Breast epithelium (tissue), 4 donors: ENCODE results near the gene CEP295NL. TPM values are rescaled to one million over a fixed set of nuclear protein-coding genes. Genes with fewer than 3 reads are reported as not detected.

Experiments used
- DNase-seq, 2 donors: peaks; one replicate each; pipeline ENCODE4 v3.0.0-alpha.2; 2019; ENCODE audit warnings: low spot score in 2 of 2
- H3K27ac ChIP-seq, 2 donors: fragments of 200-600 bp; sonication (generic) in 1 of 2; one replicate each; pipeline ENCODE4 v1.5.1; 2016 to 2019; ENCODE audit warnings: mild to moderate bottlenecking in 1 of 2
- H3K27me3 ChIP-seq, 2 donors: fragments of 200-600 bp; sonication (generic) in 1 of 2; one replicate each; pipeline versions ENCODE4 v1.5.1 to v1.6.0; 2017 to 2019; ENCODE audit warnings: control low read depth in 1 of 2, mild to moderate bottlenecking in 1 of 2
- H3K36me3 ChIP-seq: fragments of 200-600 bp; one replicate; pipeline ENCODE4 v1.5.1; 2019
- H3K4me1 ChIP-seq, 2 donors: fragments of 200-600 bp; sonication (generic); one replicate each; pipeline ENCODE4 v1.5.1; 2016 to 2019; ENCODE audit warnings: control low read depth in 1 of 2
- H3K4me3 ChIP-seq, 3 donors: fragments of 200-600 bp; sonication (generic); 1 replicate in 2 of 3; 2 replicates in 1 of 3; pipeline ENCODE4 v1.5.1; 2016 to 2019; ENCODE audit warnings: mild to moderate bottlenecking in 3 of 3, moderate library complexity in 2 of 3
- H3K9me3 ChIP-seq, 2 donors: fragments of 200-600 bp; sonication (generic) in 1 of 2; one replicate each; pipeline ENCODE4 v1.5.1; 2016 to 2019; ENCODE audit warnings: control low read depth in 1 of 2
- POLR2A ChIP-seq: fragments of 450-650 bp; IDR thresholded peaks from one replicate; pipeline ENCODE4 v1.6.1; 2016; ENCODE audit warnings: antibody characterized with exemption, mild to moderate bottlenecking, moderate library complexity
- POLR2AphosphoS5 ChIP-seq, 3 donors: sonication (generic); formaldehyde crosslinking; IDR thresholded peaks; one replicate each; pipeline ENCODE4 v1.6.1; 2017; ENCODE audit warnings: antibody characterized with exemption in 3 of 3
- intact Hi-C: fragments of 100-400 bp; cut with DNase I; formaldehyde crosslinking; loops from one replicate; pipeline ENCODE4 v1.15.1; 2023; ENCODE audit warnings: low total_unique reads
- total RNA-seq, 3 donors: library from RNA; depleted of rRNA; stranded (reverse); fragments of >200 nt; gene quantifications; one replicate each; pipeline ENCODE4 v1.1.0, GENCODE V29; 2016
- TF ChIP-seq, protein P1 (sequence below), 3 donors: fragments of 450-650 bp; IDR thresholded peaks; one replicate each; pipeline ENCODE4 v1.5.1; 2016 to 2017; ENCODE audit warnings: antibody characterized with exemption in 3 of 3, mild to moderate bottlenecking in 3 of 3, moderate library complexity in 3 of 3

The CEP295NL gene
- total RNA-seq, 3 donors from 2014 or later, result 1.8 to 7.2 (median 2.6) TPM

DNA sequence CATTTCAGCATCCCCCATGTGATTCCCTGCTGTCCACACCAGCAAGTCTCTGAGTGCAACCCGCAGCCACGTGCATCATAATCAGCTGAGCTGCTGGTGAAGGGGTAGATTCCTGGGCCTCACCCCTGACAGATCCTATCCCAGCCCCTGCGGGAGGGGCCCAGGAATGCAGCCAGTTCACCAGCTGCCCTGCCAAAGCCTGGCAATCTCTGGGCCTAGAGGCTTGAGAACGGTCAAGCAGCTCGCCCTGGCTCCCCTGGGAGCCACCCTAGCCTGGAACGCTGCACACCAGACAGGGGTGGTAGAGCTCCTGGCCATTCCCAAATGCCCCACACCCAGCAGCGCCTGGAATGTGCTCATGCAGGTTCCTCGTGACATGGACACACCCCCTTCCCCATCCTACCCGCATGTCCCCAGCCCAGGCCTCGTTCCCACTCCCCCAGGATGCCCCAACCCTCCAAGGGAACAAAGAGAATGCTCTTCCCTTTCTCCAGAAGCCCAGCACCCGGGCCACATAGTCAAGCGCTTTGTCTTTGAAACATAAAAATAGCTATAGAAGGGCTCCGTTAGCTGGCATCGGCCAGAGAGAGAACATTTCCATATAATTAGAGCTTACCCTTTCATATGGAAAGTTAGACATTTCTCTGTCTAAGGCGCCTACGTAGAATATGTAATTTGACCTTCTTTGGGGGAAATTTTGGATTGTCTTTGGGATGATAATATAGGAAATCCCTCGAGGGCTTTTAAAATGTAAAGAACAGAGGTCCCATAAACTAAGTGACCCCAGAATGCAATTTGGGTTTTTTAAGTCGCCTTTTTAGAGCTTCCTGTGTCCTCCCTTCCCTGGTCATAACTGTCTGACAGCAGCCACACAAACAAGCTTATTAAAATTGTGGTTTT, 3.4 kb downstream of the CEP295NL start:
- Histone ChIP-seq H3K4me1 (peaks cover 0 to 5% of the 10 kb centered on the region in 2 donors), H3K4me3 (no peak overlapping the region), H3K36me3 (no peaks in the 10 kb centered on the region), H3K27me3 (no peaks in the 10 kb centered on the region), H3K27ac (peak overlapping the region in 1 of 2 donors; percentile 50), H3K9me3 (no peaks in the 10 kb centered on the region)
- intact Hi-C loops, result no loop called here
- DNase-seq, result no peak
- TF ChIP-seq, protein P1, sequence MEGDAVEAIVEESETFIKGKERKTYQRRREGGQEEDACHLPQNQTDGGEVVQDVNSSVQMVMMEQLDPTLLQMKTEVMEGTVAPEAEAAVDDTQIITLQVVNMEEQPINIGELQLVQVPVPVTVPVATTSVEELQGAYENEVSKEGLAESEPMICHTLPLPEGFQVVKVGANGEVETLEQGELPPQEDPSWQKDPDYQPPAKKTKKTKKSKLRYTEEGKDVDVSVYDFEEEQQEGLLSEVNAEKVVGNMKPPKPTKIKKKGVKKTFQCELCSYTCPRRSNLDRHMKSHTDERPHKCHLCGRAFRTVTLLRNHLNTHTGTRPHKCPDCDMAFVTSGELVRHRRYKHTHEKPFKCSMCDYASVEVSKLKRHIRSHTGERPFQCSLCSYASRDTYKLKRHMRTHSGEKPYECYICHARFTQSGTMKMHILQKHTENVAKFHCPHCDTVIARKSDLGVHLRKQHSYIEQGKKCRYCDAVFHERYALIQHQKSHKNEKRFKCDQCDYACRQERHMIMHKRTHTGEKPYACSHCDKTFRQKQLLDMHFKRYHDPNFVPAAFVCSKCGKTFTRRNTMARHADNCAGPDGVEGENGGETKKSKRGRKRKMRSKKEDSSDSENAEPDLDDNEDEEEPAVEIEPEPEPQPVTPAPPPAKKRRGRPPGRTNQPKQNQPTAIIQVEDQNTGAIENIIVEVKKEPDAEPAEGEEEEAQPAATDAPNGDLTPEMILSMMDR (IDR thresholded peaks at IDR 0.05), result no peak
- TF ChIP-seq POLR2AphosphoS5 (IDR thresholded peaks at IDR 0.05) (no peak), POLR2A (no peak)

DNA sequence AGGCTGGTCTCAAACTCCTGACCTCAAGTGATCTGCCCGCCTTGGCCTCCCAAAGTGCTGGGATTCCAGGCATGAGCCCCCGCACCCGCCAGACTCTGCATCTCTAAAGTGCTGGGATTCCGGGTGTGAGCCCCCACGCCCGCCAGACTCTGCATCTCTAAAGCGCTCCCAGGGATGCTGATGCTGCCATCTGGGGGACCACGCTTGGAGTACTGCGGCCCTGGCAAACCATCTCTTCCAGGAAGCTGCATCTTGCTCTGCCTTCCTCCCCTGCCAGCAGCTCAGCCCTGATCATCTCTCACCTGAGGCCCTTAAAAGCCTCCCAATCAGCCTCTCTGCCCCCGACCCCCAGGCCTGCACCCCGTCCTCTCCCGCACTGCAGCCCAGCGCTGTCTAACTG, 4.1 kb downstream of the CEP295NL start:
- intact Hi-C loops, result no loop called here
- Histone ChIP-seq H3K4me3 (no peak overlapping the region), H3K4me1 (peaks cover 0 to 5% of the 10 kb centered on the region in 2 donors), H3K27me3 (no peaks in the 10 kb centered on the region), H3K36me3 (no peaks in the 10 kb centered on the region), H3K9me3 (no peaks in the 10 kb centered on the region), H3K27ac (peak overlapping the region in 1 of 2 donors; percentile 50)
- no peak for TF ChIP-seq POLR2A
- DNase-seq, result no peak

- intact Hi-C loops, result no loop called here
- Histone ChIP-seq H3K36me3 (no peaks in the 10 kb centered on the region), H3K27me3 (no peaks in the 10 kb centered on the region), H3K9me3 (no peaks in the 10 kb centered on the region), H3K4me1 (peaks cover 4 to 5% of the 10 kb centered on the region in 2 donors), H3K4me3 (no peak overlapping the region), H3K27ac (peak overlapping the region; percentile 8 to 88)
- DNase-seq, result no peak
- TF ChIP-seq POLR2A, result no peak
- TF ChIP-seq POLR2AphosphoS5 (IDR thresholded peaks at IDR 0.05), result no peak
- TF ChIP-seq, protein P1 (IDR thresholded peaks at IDR 0.05), result no peak
Measured at GRCh38 chr17:78898075-78898836, 4.7 kb downstream of the CEP295NL start.

DNA sequence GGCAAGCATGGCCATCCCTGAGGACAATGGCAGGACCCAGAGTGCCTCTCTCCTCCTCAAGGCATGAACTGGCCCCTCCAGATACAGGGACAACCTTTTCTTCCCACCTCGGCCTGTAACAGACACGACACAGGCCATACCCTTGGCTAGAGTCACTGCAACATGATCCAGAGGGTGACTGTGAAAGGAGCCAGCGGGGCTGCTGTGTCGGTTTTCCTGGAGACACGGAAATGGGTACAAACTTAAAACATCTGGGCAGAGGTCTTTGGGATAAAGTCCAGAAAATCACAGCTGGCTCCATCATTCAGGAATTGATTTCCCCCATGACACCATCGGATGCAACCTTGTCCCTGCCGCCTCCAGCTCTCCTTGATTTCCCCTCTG, 5.3 kb downstream of the CEP295NL start:
- TF ChIP-seq, protein P1 (IDR thresholded peaks at IDR 0.05), result no peak
- TF ChIP-seq POLR2A (no peak), POLR2AphosphoS5 (IDR thresholded peaks at IDR 0.05) (no peak)
- intact Hi-C loops, result no loop called here
- no peak for DNase-seq
- H3K9me3 ChIP-seq, result no peaks in the 10 kb centered on the region
- no peaks in the 10 kb centered on the region for H3K27me3 ChIP-seq
- no peaks in the 10 kb centered on the region for H3K36me3 ChIP-seq
- peak overlapping the region in 1 of 3 donors; percentile 19 for H3K4me3 ChIP-seq
- H3K27ac ChIP-seq, result peak overlapping the region; percentile 65 to 88
- H3K4me1 ChIP-seq, result peaks cover 4 to 5% of the 10 kb centered on the region in 2 donors

GRCh38 chr17:78896834-78897663, 6.0 kb downstream of the CEP295NL start:
- peaks cover 4 to 6% of the 10 kb centered on the region in 2 donors for H3K4me1 ChIP-seq
- H3K4me3 ChIP-seq, result peak overlapping the region in 1 of 3 donors; percentile 19
- H3K9me3 ChIP-seq, result no peaks in the 10 kb centered on the region
- peak overlapping the region; percentile 65 to 88 for H3K27ac ChIP-seq
- intact Hi-C loops, result no loop called here
- no peaks in the 10 kb centered on the region for H3K36me3 ChIP-seq
- no peak for DNase-seq
- TF ChIP-seq POLR2AphosphoS5 (IDR thresholded peaks at IDR 0.05) (no peak), POLR2A (no peak)
- TF ChIP-seq, protein P1 (IDR thresholded peaks at IDR 0.05), result no peak
- no peaks in the 10 kb centered on the region for H3K27me3 ChIP-seq
